NT2/D1 (cell line): ENCODE measurements around the gene HOXC10.

ENCODE experiments used
- SUZ12 ChIP-seq: IDR thresholded peaks from 2 replicates; pipeline ENCODE4 v1.6.1; 2011; ENCODE audit not compliant: insufficient read length, insufficient read depth; ENCODE audit errors: extremely low read depth
- YY1 ChIP-seq: IDR thresholded peaks from 2 replicates; pipeline ENCODE4 v1.6.1; 2011; ENCODE audit not compliant: insufficient read length, insufficient read depth
- ZNF274 ChIP-seq: IDR thresholded peaks from 2 replicates; pipeline ENCODE4 v1.6.1; 2011; ENCODE audit warnings: mild to moderate bottlenecking, low read depth, low read length

DNA sequence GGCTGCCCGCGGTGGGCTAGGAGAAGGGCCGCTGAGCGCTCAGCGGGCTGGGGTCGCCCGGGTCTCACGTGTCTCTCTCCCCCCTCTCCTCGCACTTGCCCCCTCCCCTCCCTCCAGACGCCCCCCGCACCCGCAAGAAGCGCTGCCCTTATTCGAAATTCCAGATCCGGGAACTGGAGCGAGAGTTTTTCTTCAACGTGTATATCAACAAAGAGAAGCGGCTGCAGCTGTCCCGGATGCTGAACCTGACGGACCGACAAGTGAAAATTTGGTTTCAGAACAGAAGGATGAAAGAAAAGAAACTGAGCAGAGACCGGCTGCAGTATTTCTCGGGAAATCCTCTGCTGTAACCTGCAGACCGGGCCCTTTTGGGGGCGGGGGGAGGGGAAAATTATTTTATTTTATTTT lies 9.9 kb upstream of the HOXC10 start:
- TF ChIP-seq SUZ12: no peak
- no peak for TF ChIP-seq YY1
- no peak for TF ChIP-seq ZNF274
